Measurements from ENCODE around the gene MRPL1.

MRPL1 gene

DNA sequence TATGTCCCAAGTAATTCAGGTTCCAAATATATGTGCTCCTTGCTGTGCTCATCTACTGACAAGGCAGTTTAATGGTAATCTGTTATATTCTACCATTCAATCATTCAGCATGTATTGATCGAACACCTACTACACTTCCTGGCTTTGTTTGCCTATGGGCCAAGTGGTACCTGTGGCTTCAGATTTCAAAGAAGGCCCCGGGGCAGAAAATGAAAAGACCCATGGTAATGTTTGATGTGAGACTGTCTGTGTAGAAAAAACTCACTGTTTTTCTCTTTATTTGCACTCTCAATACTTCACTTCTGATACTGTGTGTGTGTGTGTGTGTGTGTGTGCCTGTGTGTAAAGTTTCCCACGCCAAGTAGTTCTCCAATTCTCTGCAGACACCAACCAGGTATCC is 133.4 kb downstream of the MRPL1 start:
- Mint-ChIP-seq H3K4me3 (no peak overlapping the region), H3K27me3 (peaks cover 17% of the 10 kb centered on the region), H3K4me1 (no peaks in the 10 kb centered on the region), H3K9me3 (no peaks in the 10 kb centered on the region), H3K27ac (no peak overlapping the region), H3K36me3 (no peaks in the 10 kb centered on the region)
- no peak for DNase-seq
- CTCF ChIA-PET: no interaction called here

DNA sequence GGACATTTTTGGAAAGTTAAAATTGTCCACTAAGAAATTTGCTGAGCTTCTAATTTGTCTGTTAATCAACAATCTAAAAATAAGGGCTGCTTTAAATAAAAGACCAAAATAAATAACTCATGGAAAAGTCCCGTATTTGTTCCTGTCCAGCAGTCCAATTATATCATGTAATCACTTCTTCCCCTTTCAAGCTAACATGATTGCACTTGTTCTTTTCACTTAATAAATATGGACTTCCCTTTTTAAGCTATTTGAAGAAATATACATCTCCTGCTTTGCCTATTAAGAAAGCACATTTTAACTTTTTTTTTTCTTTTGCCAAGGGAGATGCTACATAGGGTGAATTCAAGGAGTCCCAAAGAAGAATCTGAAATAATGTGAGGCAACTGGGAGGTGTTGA is 138.9 kb downstream of the MRPL1 start:
- Mint-ChIP-seq H3K27ac (no peak overlapping the region), H3K4me3 (no peak overlapping the region), H3K4me1 (no peaks in the 10 kb centered on the region), H3K27me3 (peaks cover 6% of the 10 kb centered on the region), H3K36me3 (no peaks in the 10 kb centered on the region), H3K9me3 (no peaks in the 10 kb centered on the region)
- DNase-seq: no peak
- CTCF ChIA-PET: no interaction called here

DNA sequence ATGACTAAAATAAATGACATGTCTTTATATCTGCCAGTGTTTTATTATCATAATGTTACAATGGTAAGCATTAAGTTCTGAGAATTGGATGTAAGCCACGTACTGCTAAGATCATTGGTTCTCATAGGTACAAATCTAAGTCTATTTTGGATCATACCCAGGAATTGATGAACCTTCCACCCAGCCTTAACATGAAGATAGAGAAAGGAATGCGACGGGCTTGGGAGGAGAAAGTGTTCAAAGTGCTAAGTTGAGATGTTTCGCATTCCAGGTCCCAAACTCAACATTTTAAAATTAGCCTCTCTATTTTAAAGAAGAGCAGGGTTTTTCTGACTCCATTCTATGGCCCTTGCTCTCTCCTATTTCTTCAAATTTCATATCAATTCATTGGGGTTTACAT is 139.6 kb downstream of the MRPL1 start:
- H3K4me1 Mint-ChIP-seq: no peaks in the 10 kb centered on the region
- no peaks in the 10 kb centered on the region for H3K36me3 Mint-ChIP-seq
- H3K27me3 Mint-ChIP-seq: peaks cover 6% of the 10 kb centered on the region
- no peak overlapping the region for H3K4me3 Mint-ChIP-seq
- CTCF ChIA-PET: no interaction called here
- H3K9me3 Mint-ChIP-seq: no peaks in the 10 kb centered on the region
- H3K27ac Mint-ChIP-seq: no peak overlapping the region
- DNase-seq: no peak
